GM21528 (cell line): ENCODE measurements around the gene AGK.
"Not testable (repeated sequence)": the region's sequence is repeated elsewhere in the genome, so short reads cannot be mapped to it uniquely, and the experiment has no call there.

Experiments used
- ATAC-seq: cut with Tn5 transposase; IDR thresholded peaks from one replicate; pipeline ENCODE4 v1.9.1; 2021; ENCODE audit warnings: mild to moderate bottlenecking, moderate library complexity; ENCODE audit not compliant: unreplicated experiment, low FRiP score

AGK gene

DNA sequence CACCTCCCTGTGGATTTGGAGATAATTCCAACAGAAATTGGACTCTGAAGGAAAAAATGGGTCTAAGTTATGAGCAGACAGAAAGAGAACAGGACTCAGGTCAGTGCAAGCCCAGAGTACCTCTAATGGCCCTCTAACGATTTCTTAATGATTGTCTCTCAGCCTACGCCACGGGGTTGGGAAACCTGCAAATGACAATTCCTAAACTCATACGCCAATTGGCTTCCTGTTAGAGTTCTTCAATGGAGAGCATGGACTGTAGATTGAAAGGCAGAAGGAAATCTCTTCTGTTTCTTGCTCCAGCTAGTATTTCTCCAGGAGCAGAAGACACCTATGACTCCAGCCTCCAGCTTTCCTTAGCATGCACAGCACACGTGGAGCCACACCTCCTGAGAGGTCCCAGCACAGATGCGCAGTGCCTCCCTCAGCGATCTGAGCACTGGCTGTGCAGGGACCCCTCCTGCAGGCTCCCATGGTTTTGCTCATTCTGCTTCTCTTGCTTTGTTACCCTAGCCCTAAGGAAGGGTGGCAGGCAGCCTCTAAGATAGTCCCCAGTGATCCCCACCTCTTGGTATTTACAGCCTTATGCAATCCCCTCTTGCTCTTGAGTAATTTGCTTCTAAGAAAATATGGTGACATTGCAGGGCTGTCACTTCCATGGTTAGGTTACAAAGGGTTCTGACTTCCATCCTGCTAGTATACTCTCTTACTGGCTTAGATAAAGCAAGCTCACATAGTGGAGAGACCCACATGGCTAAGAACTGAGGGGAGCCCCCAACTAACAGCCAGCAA is 120.7 kb downstream of the AGK start:
- ATAC-seq, result no peak

DNA sequence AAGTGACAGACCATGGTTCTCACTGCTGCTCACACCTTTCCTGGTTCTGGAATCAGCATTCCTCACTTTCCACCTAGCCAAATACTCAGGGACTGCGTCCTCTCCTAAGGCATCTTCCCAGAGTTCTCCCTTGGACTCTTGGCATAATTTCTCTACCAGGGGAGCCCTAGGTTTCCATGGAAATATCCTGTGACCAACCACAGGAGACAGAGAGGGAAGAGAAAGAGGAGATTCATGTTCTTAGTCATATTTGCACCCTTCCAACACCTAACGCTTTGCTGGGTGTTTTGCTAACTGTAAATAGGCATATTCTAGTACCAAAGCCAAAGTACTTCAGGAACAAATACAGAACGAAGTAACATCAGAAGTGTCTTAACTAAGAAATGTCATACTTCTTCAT is 122.1 kb downstream of the AGK start:
- ATAC-seq, result no peak

DNA sequence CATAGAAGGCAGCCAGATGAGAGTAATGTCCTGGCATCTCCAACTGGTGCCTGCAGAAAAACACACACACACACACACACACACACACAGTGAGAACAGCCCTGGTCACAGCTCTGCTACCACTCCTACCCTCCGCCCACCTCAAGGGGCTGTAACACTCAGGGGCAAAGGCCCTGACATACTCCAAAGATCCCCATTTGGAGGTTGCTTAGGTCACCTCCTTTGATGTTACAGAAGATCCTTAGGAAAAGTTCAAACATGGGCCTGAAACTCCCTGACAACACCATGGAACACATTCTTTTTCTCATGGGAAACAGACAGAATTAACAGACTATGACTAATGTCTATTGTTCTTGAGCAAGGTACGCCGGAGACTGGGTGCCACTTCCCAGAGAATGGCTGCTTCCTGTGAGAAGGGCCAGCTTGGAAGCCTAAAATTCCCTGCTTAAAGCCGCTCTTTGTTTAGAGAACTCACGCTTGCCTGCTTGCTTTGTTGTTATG is 123.0 kb downstream of the AGK start:
- no peak for ATAC-seq

DNA sequence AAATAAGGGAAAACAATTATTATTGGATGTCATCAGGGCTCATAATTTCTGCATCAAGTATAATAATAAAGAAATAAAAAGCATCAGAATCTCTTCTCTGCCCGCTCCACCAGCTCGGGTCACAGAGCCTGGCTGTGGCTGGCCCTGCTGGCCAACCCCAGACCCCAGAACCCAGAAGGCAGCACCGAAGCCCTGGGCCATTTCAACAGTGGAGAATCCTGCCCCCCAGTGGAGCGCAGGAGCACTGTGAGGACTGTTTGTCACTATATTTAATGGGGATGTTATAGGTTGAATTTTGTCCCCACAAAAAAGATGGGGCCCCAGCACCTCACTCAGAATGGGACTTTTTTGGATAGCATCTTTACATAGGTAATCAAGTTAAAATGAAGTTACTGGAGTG is 123.5 kb downstream of the AGK start:
- no peak for ATAC-seq

DNA sequence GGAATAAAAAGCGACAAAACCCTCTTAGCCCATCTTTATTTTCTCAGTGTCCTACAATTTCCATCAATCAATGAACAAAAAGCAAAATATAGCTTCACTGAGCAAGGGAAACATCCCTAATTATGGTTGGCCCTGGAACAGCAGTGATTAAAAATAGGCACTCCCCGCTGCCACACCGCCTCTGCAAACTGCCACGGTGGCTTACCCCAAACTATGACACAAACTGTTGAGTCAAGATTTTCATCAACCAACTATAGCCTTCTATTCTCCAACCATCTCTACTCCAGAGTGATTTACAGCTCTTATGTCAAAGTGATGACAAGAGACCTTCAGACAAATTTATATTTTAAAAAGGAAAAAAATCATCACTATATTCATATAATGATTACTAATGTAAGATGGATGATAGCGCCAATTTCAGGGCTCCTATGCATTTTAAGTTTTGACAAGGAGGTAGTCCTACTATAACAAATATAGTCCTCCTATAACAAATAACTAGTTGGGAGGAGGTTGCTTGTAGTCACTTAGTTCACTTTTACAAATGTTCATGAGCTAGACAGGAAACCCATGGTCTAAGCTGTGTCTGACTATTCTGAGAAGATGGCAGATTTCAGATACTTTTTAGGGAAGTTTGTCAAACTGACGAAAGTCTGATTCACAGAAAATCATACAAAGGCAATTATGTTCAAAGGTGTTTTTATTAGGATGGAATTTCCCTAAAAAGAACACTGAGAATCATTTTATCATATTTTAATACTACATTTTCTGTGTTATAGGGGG is 124.4 kb downstream of the AGK start:
- ATAC-seq, result no peak

DNA sequence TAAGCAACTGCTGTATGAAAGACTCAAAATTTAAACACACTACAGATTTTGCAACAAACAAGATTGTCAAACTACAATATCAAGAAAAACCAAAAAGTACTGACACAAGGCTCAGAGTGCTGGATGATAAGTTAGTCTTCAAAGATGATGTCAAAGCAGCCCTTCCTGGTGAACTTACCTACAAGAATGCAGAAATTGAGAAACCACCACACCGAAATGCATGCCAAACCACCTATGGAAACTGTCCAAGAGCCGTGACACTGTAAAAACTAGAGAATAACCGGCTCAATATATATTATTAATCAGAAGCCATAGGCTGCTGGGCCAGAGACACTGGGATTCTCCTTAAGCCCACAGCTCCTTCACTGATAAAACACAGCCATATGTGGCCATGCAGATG is 125.4 kb downstream of the AGK start:
- no peak for ATAC-seq

DNA sequence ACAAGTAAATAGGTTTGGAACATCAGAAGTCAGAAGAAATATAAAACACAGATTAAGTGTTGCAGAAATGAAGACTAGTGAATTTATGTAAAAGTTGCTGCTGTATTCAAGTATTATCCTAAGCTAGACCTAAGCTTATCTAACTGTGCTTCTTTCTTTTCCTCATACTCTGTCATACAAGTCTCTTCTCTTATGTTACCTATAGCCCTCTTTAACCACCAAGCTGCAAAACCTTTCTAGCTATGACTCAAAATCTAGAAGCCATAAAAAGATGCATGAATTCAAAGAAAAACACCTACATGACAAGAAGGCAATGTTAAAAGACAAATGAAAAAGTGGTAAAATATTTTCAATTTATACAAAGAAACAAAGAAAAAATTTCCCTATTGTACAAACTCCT is 127.8 kb downstream of the AGK start:
- ATAC-seq, result no peak

DNA sequence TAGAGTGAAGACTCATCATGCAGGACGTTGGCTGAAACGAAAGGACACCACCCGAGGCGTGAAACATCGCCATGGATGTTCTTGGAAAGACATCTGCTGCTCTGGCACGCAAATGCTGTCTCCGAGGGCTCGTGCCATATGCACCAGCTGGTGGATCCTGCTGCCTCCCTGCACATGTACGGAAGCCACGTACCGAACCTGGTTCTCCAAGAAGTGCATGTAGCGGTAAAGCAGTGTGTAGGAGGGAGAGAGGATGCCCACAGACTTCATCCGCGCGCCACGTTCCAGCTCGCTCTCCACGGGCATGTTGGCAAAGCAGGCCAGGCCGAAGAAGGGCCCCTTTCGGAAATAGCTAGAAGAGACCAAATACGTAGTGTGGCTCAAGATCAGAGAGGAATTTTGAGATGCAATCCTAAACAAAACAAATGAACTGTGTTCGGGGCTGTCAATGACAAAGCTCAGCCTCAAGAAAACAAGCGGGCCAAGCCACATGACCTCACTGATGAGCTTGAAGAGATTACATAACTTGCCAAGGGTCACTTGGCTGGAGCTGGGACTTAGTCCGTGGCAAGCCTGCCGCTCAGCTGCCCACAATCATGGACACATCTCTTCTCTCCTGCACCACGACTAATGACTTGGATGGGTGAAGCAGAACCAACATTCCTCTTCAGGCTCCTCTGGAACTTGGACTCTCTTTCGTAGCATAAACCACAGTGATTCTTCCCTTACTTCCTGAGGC is 134.2 kb downstream of the AGK start:
- no peak for ATAC-seq

DNA sequence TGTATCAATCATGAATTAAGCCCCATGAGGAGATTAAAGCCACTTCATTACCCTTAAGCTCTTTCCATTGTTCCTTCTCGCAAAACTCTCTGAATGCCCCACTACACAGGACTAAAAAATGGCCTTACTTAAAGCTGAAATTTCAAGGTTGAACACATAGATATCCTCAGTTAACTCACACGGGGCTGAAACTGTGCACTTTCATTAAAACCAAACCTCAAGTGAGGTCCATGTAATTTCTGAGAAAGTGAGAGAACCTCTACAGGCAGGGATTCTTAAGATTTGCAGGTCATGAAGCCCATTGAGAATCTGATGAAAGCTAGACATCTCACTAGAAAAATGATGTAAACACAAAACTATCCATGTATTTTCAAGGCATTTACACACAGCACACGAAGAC is 134.9 kb downstream of the AGK start:
- ATAC-seq, result no peak

DNA sequence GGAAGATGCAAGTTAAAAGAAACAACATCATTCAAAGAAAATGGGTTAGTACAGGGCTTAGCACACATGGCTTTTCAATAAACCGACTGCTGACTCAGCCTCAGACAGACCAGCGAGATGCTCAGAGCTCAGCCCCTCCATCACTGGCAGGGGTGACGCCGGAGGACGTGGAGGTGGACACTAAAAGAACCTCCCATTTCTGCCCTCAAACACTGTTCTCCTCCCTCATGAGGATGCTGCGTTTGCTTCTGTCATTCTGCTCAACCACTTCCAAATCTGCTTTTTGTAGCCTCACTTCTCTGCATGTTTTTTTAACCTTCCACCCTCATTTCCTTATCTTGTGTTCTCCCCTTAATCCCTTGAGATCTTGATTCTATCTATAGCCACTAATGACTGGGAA is 135.5 kb downstream of the AGK start:
- no peak for ATAC-seq

DNA sequence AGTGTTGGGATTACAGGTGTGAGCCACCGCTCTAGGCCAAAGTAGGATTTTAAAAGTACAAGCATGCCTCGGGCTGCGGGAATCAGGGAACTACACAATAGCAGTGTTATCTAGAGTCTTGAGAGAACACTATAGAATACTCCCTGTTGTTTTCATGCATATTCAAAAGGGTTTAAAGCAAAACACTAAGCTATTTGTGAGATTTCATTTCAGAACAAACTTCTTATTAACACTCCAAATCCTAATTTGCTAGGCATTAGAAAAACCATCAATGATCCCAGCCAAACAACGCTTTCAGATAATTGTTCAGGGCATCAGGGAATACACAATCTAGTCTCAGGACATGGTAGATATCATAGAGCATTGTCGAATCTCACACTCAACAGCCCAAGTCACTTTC is 136.8 kb downstream of the AGK start:
- ATAC-seq, result no peak

DNA sequence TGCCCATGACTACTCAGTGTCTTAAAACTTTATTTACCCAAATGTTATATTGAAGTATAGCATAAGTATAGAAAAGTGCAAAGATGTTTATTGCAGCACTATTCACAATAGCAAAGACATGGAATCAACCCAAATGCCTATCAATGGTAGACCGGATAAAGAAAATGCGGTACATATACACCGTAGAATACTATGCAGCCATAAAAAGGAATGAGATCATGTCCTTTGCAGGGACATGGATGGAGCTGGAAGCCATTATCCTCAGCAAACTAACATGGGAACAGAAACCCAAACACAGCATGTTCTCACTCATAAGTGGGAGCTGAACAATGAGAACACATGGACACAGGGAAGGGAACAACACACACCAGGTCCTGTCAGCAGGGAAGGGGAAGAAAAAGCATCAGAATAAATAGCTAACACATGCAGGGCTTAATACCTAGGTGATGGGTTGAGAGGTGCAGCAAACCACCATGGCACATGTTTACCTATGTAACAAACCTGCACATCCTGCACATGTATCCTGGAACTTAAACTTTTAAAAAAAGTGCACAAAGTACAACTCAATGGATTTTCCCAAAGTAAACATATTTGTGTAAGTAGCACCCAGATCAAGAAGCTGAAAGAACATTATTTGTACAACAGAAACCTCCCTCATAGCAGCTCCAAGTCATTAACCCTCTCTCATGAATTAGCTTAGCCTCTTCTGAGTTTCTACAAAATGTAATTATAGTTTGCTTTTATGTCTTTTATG is 138.0 kb downstream of the AGK start:
- not testable (repeated sequence) for ATAC-seq

DNA sequence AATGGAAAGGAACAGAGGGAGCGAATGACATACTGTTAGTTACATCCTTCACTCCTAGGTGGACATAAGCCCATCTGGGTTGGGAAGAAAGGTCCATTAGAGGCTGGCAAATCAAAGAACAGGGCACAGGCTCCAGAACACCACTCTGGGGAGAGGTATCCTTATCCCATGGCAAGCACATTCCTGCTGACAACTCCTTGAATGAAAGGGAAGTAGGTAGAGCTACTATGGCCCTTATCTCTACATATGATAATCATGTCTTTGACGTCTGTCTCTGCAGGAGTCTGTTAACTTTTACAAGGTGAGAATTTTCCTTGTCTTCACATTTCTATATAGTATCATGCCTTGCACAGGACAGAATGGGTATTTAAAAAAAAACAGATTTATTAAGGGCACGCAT is 140.3 kb downstream of the AGK start:
- ATAC-seq, result no peak

DNA sequence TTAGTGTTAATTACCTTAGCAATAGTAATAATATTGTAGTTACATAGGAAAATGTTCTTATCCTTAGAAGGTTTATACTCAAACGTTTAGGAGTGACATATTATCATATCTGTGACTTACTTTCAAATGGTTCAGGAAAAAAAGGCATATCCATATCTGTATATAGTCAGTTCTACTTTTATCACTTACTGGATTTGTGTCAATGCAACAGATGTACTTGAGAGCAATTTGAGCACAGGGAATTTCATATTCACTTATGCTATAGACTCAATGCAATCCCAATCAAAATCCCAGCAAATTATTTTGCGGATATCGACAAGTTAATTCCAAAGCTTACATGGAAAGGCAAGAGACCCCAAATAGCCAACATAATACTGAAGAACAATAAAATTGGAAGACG is 140.8 kb downstream of the AGK start:
- ATAC-seq, result no peak

DNA sequence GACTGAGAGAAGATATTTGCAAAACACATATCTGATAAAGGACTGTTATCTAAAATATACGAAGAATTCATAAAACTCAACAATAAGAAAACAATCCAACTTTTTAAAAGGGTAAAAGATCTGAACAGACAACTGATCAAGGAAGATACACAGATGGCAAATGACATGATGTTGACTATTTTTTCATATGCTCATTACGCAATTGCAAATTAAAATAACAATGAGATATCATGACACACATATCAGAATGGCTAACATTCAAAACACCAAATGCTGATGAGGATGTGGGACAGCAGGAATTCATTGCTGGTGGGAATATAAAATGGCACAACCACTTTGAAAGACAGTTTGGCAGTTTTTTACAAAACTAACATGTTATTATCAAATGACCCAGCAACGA is 141.9 kb downstream of the AGK start:
- ATAC-seq, result no peak

DNA sequence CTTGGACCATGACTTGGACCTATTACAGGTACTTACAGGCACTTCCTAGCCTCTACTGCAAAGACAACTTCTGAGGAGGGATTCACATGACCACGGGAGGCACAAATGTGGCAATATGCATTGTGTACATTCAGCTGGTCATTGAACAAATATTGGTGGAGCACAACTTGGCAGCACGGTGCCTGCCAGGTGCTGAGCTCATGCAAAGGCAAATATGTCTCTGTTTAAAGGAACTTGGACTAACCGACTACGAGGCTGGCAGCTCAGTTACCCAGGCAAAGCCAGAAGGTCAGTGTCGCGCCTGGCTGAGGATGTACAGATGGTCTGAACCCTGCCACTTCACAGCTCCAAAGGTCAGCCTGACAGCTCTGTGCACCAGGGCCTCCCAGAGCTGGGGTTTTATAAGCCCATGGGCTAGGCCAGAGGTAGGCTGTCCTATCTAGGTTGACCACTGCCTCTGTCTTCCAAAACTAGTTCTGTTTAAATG is 144.6 kb downstream of the AGK start:
- ATAC-seq, result no peak

DNA sequence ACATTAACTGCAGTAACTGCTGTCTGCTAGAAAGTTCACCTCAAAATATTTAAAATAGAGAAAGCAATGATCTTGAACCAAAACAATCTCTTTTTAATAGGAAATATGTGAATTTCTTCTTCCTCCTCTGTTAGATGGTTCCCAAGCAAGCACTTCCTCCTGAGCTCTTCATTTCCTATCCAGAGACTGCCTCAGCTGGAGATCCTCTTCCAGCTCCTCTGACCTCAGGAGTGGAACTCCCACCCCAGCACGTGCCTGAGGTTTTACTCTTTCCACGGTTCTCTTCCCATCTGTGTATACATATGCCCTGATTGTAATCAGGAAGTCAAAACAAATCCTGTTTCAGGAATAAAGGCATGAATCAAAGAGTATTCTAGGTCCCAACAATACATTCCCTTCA is 145.1 kb downstream of the AGK start:
- ATAC-seq, result no peak

DNA sequence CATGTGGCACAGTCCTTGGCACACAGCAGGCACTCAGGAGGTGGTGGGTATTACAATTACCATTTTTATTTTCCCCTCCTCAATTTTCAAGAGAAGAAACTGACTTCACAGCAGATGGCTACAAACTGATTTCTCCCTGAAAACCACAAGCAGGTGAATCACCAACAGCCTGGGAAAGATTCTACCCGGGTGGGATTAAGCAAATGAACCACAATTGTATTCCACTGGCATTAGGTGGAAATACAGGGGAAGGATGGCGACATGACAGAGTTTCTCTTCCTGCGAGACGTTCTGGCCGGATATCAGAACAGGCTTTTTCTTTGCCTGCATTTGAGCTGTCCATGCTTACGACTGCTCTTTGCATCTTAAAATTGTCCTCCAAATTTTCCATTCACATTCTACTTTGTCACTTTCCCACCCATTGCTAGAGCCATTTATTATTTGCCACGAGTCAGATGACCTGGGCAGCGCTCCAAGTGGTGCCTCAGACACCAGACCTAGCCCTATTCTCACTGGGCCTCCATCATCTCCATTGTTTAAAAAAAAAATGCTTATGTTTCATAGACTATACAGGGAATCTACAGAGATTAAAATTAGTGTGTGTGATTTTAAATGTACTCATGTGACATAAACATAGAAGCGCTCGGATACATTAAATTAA is 146.1 kb downstream of the AGK start:
- ATAC-seq, result no peak

DNA sequence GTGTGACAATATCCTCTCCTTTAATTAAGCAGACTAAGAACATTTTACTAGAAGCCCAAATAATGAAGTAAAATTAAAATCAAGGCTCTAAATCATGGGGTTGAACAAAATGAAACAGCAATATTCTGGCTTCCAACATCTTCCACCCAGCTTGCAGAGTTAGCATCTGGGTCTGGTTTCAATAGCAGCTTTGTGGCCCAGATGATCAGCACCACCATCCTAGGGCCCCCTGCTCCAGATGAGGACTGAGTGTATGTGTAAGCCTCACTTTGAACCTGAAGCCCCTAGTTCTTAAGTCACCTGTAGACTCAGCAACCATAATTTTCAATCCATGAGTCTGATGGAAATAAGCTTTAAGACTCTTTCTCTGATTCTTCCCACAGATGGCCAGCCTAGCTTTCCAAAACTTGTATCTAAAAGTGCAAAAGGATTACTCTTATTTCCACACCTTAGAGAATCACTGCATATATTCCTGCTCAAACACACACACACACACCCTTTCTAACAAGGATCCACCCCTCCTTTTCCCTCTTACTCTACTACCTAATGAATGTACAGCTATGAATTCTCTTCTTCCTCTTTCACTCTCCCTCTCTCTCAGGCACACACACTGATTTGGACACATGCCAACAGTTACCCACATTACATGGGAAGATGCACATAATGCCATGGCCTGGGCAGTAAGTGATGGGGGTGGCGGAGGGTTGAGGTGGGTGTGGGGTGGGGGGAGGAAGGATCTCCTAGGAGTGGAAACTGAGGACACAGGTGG is 147.2 kb downstream of the AGK start:
- ATAC-seq, result no peak
